ENCODE data around the gene SSC5D.
"Not testable (repeated sequence)": the region's sequence is repeated elsewhere in the genome, so short reads cannot be mapped to it uniquely, and the experiment has no call there.

The SSC5D gene

GRCh38 chr19:55494172-55494761 lies 6.0 kb downstream of the SSC5D start:
- peak; percentile 94 for DNase-seq (ENCODE audit: low read depth)
- peak overlapping the region; percentile 65 for H3K4me3 ChIP-seq (replicated peaks; ENCODE audit: low read depth, low read length)
- no peak for TF ChIP-seq CTCF (IDR thresholded peaks at IDR 0.05; ENCODE audit: low read length, missing control alignments)

- no peak for DNase-seq (ENCODE audit: low read depth)
- TF ChIP-seq CTCF (IDR thresholded peaks at IDR 0.05; ENCODE audit: low read length, missing control alignments), result no peak
- H3K4me3 ChIP-seq (replicated peaks; ENCODE audit: low read depth, low read length), result no peak overlapping the region
Measured at GRCh38 chr19:55495646-55496349, 7.6 kb downstream of the SSC5D start.

- H3K4me3 ChIP-seq (replicated peaks; ENCODE audit: low read depth, low read length); DNase-seq (ENCODE audit: low read depth): not testable (repeated sequence)
Measured at GRCh38 chr19:55496820-55497219, 8.6 kb downstream of the SSC5D start.

GRCh38 chr19:55497763-55498162 lies 9.5 kb downstream of the SSC5D start:
- no peak overlapping the region for H3K4me3 ChIP-seq (replicated peaks; ENCODE audit: low read depth, low read length)
- DNase-seq (ENCODE audit: low read depth), result no peak
- no peak for TF ChIP-seq CTCF (IDR thresholded peaks at IDR 0.05; ENCODE audit: low read length, missing control alignments)

- H3K4me3 ChIP-seq (replicated peaks; ENCODE audit: low read depth, low read length), result no peak overlapping the region
- DNase-seq (ENCODE audit: low read depth), result no peak
- TF ChIP-seq CTCF (IDR thresholded peaks at IDR 0.05; ENCODE audit: low read length, missing control alignments), result no peak
Measured at GRCh38 chr19:55498246-55498840, 10.1 kb downstream of the SSC5D start.

GRCh38 chr19:55500368-55500952 lies 12.2 kb downstream of the SSC5D start:
- no peak overlapping the region for H3K4me3 ChIP-seq (replicated peaks; ENCODE audit: low read depth, low read length)
- no peak for DNase-seq (ENCODE audit: low read depth)
- no peak for TF ChIP-seq CTCF (IDR thresholded peaks at IDR 0.05; ENCODE audit: low read length, missing control alignments)

- TF ChIP-seq CTCF (IDR thresholded peaks at IDR 0.05; ENCODE audit: low read length, missing control alignments), result no peak
- H3K4me3 ChIP-seq (replicated peaks; ENCODE audit: low read depth, low read length), result no peak overlapping the region
- DNase-seq (ENCODE audit: low read depth), result no peak
Measured at GRCh38 chr19:55502197-55502952, 14.1 kb downstream of the SSC5D start.
